Measurements from ENCODE around the gene SLC8A3. TPM values are rescaled to one million over a fixed set of nuclear protein-coding genes. Genes with fewer than 3 reads are reported as not detected.

SLC8A3 gene
- total and polyA plus RNA-seq, 9 of the 15 experiments (the other 6 are each of a cell fraction or from before 2014, with no cell fraction given), result not detected

GRCh38 chr14:70149596-70150165 lies 39.1 kb downstream of the SLC8A3 start (continued):
- TF ChIP-seq MGA (IDR thresholded peaks at IDR 0.05), result no peak
- no peak for TF ChIP-seq RBM15 (IDR thresholded peaks at IDR 0.05; ENCODE audit: insufficient read depth, low read length)
- TF ChIP-seq ZNF436 (CRISPR knock-in tag; IDR thresholded peaks at IDR 0.05), result no peak
- no peak for TF ChIP-seq ZNF133 (CRISPR knock-in tag; IDR thresholded peaks at IDR 0.05)
- no peak for TF ChIP-seq MED1 (CRISPR knock-in tag; IDR thresholded peaks at IDR 0.05; ENCODE audit: borderline replicate concordance)
